MM.1S (cell line): ENCODE data around the gene SATB2.

Experiments used
- CTCF ChIP-seq: fragments of 300-600 bp; sonication (generic); IDR thresholded peaks from 2 replicates; pipeline ENCODE4 v1.5.1; 2016; ENCODE audit warnings: antibody characterized with exemption, low read length, mixed read lengths
- EZH2phosphoT487 ChIP-seq: fragments of 300-600 bp; sonication (generic); IDR thresholded peaks from 2 replicates; pipeline ENCODE4 v1.6.1; 2018; ENCODE audit warnings: antibody characterized with exemption, low read length

GRCh38 chr2:199428291-199428690 lies 29.4 kb downstream of the SATB2 start:
- TF ChIP-seq CTCF: no peak
- TF ChIP-seq EZH2phosphoT487: no peak
